ENCODE data around the gene PHACTR3.

Gene PHACTR3

GRCh38 chr20:59778615-59779200 lies 174.4 kb downstream of the PHACTR3 start:
- Histone ChIP-seq H3K9me3 (ENCODE audit: control insufficient read depth in 1 of 2, low read length in 2 of 2) (no peaks in the 10 kb centered on the region), H3K4me3 (ENCODE audit: low read depth in 1 of 2, low read length in 2 of 2) (no peak overlapping the region), H3K27me3 (ENCODE audit: control insufficient read depth in 1 of 2, insufficient read depth in 2 of 2, low read length in 2 of 2) (no peaks in the 10 kb centered on the region), H3K9ac (ENCODE audit: low read depth in 1 of 2, low read length in 2 of 2) (no peak overlapping the region), H3K27ac (ENCODE audit: low read depth, low read length) (no peak overlapping the region), H3K4me1 (ENCODE audit: control insufficient read depth in 1 of 2, insufficient read depth in 2 of 2, low read length in 2 of 2) (peaks cover 5 to 9% of the 10 kb centered on the region in 2 donors), H3K36me3 (ENCODE audit: control insufficient read depth in 1 of 2, insufficient read depth in 2 of 2, low read length in 2 of 2) (no peaks in the 10 kb centered on the region)

GRCh38 chr20:59779656-59780380 lies 175.5 kb downstream of the PHACTR3 start:
- peaks cover 5 to 7% of the 10 kb centered on the region in 2 donors for H3K4me1 ChIP-seq (ENCODE audit: control insufficient read depth in 1 of 2, insufficient read depth in 2 of 2, low read length in 2 of 2)
- no peak overlapping the region for H3K4me3 ChIP-seq (ENCODE audit: low read depth in 1 of 2, low read length in 2 of 2)
- H3K27ac ChIP-seq (ENCODE audit: low read depth, low read length): no peak overlapping the region
- H3K27me3 ChIP-seq (ENCODE audit: control insufficient read depth in 1 of 2, insufficient read depth in 2 of 2, low read length in 2 of 2): no peaks in the 10 kb centered on the region
- no peak overlapping the region for H3K9ac ChIP-seq (ENCODE audit: low read depth in 1 of 2, low read length in 2 of 2)
- H3K9me3 ChIP-seq (ENCODE audit: control insufficient read depth in 1 of 2, low read length in 2 of 2): no peaks in the 10 kb centered on the region
- no peaks in the 10 kb centered on the region for H3K36me3 ChIP-seq (ENCODE audit: control insufficient read depth in 1 of 2, insufficient read depth in 2 of 2, low read length in 2 of 2)

GRCh38 chr20:59780494-59781185 lies 176.3 kb downstream of the PHACTR3 start:
- no peak overlapping the region for H3K27ac ChIP-seq (ENCODE audit: low read depth, low read length)
- no peaks in the 10 kb centered on the region for H3K36me3 ChIP-seq (ENCODE audit: control insufficient read depth in 1 of 2, insufficient read depth in 2 of 2, low read length in 2 of 2)
- no peak overlapping the region for H3K9ac ChIP-seq (ENCODE audit: low read depth in 1 of 2, low read length in 2 of 2)
- no peaks in the 10 kb centered on the region for H3K9me3 ChIP-seq (ENCODE audit: control insufficient read depth in 1 of 2, low read length in 2 of 2)
- no peaks in the 10 kb centered on the region for H3K27me3 ChIP-seq (ENCODE audit: control insufficient read depth in 1 of 2, insufficient read depth in 2 of 2, low read length in 2 of 2)
- H3K4me3 ChIP-seq (ENCODE audit: low read depth in 1 of 2, low read length in 2 of 2): no peak overlapping the region
- peaks cover 5 to 7% of the 10 kb centered on the region in 2 donors for H3K4me1 ChIP-seq (ENCODE audit: control insufficient read depth in 1 of 2, insufficient read depth in 2 of 2, low read length in 2 of 2)

- no peaks in the 10 kb centered on the region for H3K27me3 ChIP-seq (ENCODE audit: control insufficient read depth in 1 of 2, insufficient read depth in 2 of 2, low read length in 2 of 2)
- H3K4me3 ChIP-seq (ENCODE audit: low read depth in 1 of 2, low read length in 2 of 2): no peak overlapping the region
- H3K4me1 ChIP-seq (ENCODE audit: control insufficient read depth in 1 of 2, insufficient read depth in 2 of 2, low read length in 2 of 2): peaks cover 5 to 7% of the 10 kb centered on the region in 2 donors
- no peak overlapping the region for H3K27ac ChIP-seq (ENCODE audit: low read depth, low read length)
- no peaks in the 10 kb centered on the region for H3K9me3 ChIP-seq (ENCODE audit: control insufficient read depth in 1 of 2, low read length in 2 of 2)
- no peak overlapping the region for H3K9ac ChIP-seq (ENCODE audit: low read depth in 1 of 2, low read length in 2 of 2)
- no peaks in the 10 kb centered on the region for H3K36me3 ChIP-seq (ENCODE audit: control insufficient read depth in 1 of 2, insufficient read depth in 2 of 2, low read length in 2 of 2)
Measured at GRCh38 chr20:59781226-59781625, 176.9 kb downstream of the PHACTR3 start.

- Histone ChIP-seq H3K36me3 (ENCODE audit: control insufficient read depth in 1 of 2, insufficient read depth in 2 of 2, low read length in 2 of 2) (no peaks in the 10 kb centered on the region), H3K4me1 (ENCODE audit: control insufficient read depth in 1 of 2, insufficient read depth in 2 of 2, low read length in 2 of 2) (no peaks in the 10 kb centered on the region), H3K9me3 (ENCODE audit: control insufficient read depth in 1 of 2, low read length in 2 of 2) (no peaks in the 10 kb centered on the region), H3K27me3 (ENCODE audit: control insufficient read depth in 1 of 2, insufficient read depth in 2 of 2, low read length in 2 of 2) (no peaks in the 10 kb centered on the region), H3K4me3 (ENCODE audit: low read depth in 1 of 2, low read length in 2 of 2) (no peak overlapping the region), H3K27ac (ENCODE audit: low read depth, low read length) (no peak overlapping the region), H3K9ac (ENCODE audit: low read depth in 1 of 2, low read length in 2 of 2) (no peak overlapping the region)
Measured at GRCh38 chr20:59782986-59783640, 178.8 kb downstream of the PHACTR3 start.

GRCh38 chr20:59783641-59784010 lies 179.3 kb downstream of the PHACTR3 start:
- Histone ChIP-seq H3K4me3 (ENCODE audit: low read depth in 1 of 2, low read length in 2 of 2) (no peak overlapping the region), H3K27ac (ENCODE audit: low read depth, low read length) (no peak overlapping the region), H3K9ac (ENCODE audit: low read depth in 1 of 2, low read length in 2 of 2) (no peak overlapping the region), H3K4me1 (ENCODE audit: control insufficient read depth in 1 of 2, insufficient read depth in 2 of 2, low read length in 2 of 2) (no peaks in the 10 kb centered on the region), H3K27me3 (ENCODE audit: control insufficient read depth in 1 of 2, insufficient read depth in 2 of 2, low read length in 2 of 2) (no peaks in the 10 kb centered on the region), H3K9me3 (ENCODE audit: control insufficient read depth in 1 of 2, low read length in 2 of 2) (no peaks in the 10 kb centered on the region), H3K36me3 (ENCODE audit: control insufficient read depth in 1 of 2, insufficient read depth in 2 of 2, low read length in 2 of 2) (no peaks in the 10 kb centered on the region)

- no peaks in the 10 kb centered on the region for H3K4me1 ChIP-seq (ENCODE audit: control insufficient read depth in 1 of 2, insufficient read depth in 2 of 2, low read length in 2 of 2)
- H3K27ac ChIP-seq (ENCODE audit: low read depth, low read length): no peak overlapping the region
Measured at GRCh38 chr20:59784365-59784764, 180.0 kb downstream of the PHACTR3 start.

GRCh38 chr20:59784791-59785668 lies 180.7 kb downstream of the PHACTR3 start:
- no peak overlapping the region for H3K9ac ChIP-seq (ENCODE audit: low read depth in 1 of 2, low read length in 2 of 2)
- H3K4me3 ChIP-seq (ENCODE audit: low read depth in 1 of 2, low read length in 2 of 2): no peak overlapping the region
- H3K9me3 ChIP-seq (ENCODE audit: control insufficient read depth in 1 of 2, low read length in 2 of 2): no peaks in the 10 kb centered on the region
- no peak overlapping the region for H3K27ac ChIP-seq (ENCODE audit: low read depth, low read length)
- no peaks in the 10 kb centered on the region for H3K27me3 ChIP-seq (ENCODE audit: control insufficient read depth in 1 of 2, insufficient read depth in 2 of 2, low read length in 2 of 2)
- H3K36me3 ChIP-seq (ENCODE audit: control insufficient read depth in 1 of 2, insufficient read depth in 2 of 2, low read length in 2 of 2): no peaks in the 10 kb centered on the region
- no peaks in the 10 kb centered on the region for H3K4me1 ChIP-seq (ENCODE audit: control insufficient read depth in 1 of 2, insufficient read depth in 2 of 2, low read length in 2 of 2)

More at GRCh38 chr20:59784365-59784764, 180.0 kb downstream of the PHACTR3 start:
- Histone ChIP-seq H3K9ac (ENCODE audit: low read depth in 1 of 2, low read length in 2 of 2) (no peak overlapping the region), H3K36me3 (ENCODE audit: control insufficient read depth in 1 of 2, insufficient read depth in 2 of 2, low read length in 2 of 2) (no peaks in the 10 kb centered on the region), H3K27me3 (ENCODE audit: control insufficient read depth in 1 of 2, insufficient read depth in 2 of 2, low read length in 2 of 2) (no peaks in the 10 kb centered on the region), H3K9me3 (ENCODE audit: control insufficient read depth in 1 of 2, low read length in 2 of 2) (no peaks in the 10 kb centered on the region), H3K4me3 (ENCODE audit: low read depth in 1 of 2, low read length in 2 of 2) (no peak overlapping the region)

GRCh38 chr20:59785669-59785959 lies 181.3 kb downstream of the PHACTR3 start:
- Histone ChIP-seq H3K4me1 (ENCODE audit: control insufficient read depth in 1 of 2, insufficient read depth in 2 of 2, low read length in 2 of 2) (no peaks in the 10 kb centered on the region), H3K9ac (ENCODE audit: low read depth in 1 of 2, low read length in 2 of 2) (no peak overlapping the region), H3K36me3 (ENCODE audit: control insufficient read depth in 1 of 2, insufficient read depth in 2 of 2, low read length in 2 of 2) (no peaks in the 10 kb centered on the region), H3K4me3 (ENCODE audit: low read depth in 1 of 2, low read length in 2 of 2) (no peak overlapping the region), H3K27ac (ENCODE audit: low read depth, low read length) (no peak overlapping the region), H3K9me3 (ENCODE audit: control insufficient read depth in 1 of 2, low read length in 2 of 2) (no peaks in the 10 kb centered on the region), H3K27me3 (ENCODE audit: control insufficient read depth in 1 of 2, insufficient read depth in 2 of 2, low read length in 2 of 2) (no peaks in the 10 kb centered on the region)
